Fibroblast of lung (primary cell): ENCODE measurements around the gene SLC28A3. TPM values are rescaled to one million over a fixed set of nuclear protein-coding genes. Genes with fewer than 3 reads are reported as not detected.
A peak's percentile ranks its signal among the peaks of the same experiment; 100 is the strongest.

Source experiments
- DNase-seq, 2 donors: peaks; one replicate each; pipeline versions ENCODE4 v3.0.0 to v3.0.0-alpha.2; 2010; ENCODE audit warnings: low read depth in 2 of 2
- H2AFZ ChIP-seq: 2 replicates; pipeline ENCODE4 v1.5.1; 2012; ENCODE audit warnings: low read length, control low read depth, inconsistent platforms
- H3K27ac ChIP-seq: 2 replicates; pipeline ENCODE4 v1.5.1; 2011; ENCODE audit warnings: low read length, control low read depth; ENCODE audit not compliant: insufficient read depth
- H3K27me3 ChIP-seq: 2 replicates; pipeline ENCODE4 v1.5.1; 2011; ENCODE audit warnings: mild to moderate bottlenecking, low read length; ENCODE audit not compliant: control insufficient read depth, insufficient read depth
- H3K36me3 ChIP-seq: 2 replicates; pipeline ENCODE4 v1.5.1; 2011; ENCODE audit warnings: low read length; ENCODE audit not compliant: control insufficient read depth, insufficient read depth
- H3K4me1 ChIP-seq: 2 replicates; pipeline ENCODE4 v1.5.1; 2011; ENCODE audit warnings: low read length; ENCODE audit not compliant: control insufficient read depth, insufficient read depth; ENCODE audit errors: extremely low read depth
- H3K4me2 ChIP-seq: 2 replicates; pipeline ENCODE4 v1.5.1; 2011; ENCODE audit warnings: low read length, control low read depth; ENCODE audit not compliant: insufficient read depth; ENCODE audit errors: extremely low read depth
- H3K4me3 ChIP-seq, 4 experiments: fragments of 200-600 bp in 1 of 4; sonication (generic) in 1 of 4; replicated peaks in 1 of 4; 2 replicates each; pipeline ENCODE4 v1.5.1; 2011 to 2016; ENCODE audit warnings: low read length in 4 of 4, low read depth in 3 of 4, mild to moderate bottlenecking in 3 of 4, control low read depth in 2 of 4, inconsistent platforms in 1 of 4, mixed read lengths in 1 of 4; ENCODE audit not compliant: insufficient read depth in 1 of 4; ENCODE audit errors: control extremely low read depth in 1 of 4
- H3K79me2 ChIP-seq: 2 replicates; pipeline ENCODE4 v1.5.1; 2012; ENCODE audit warnings: mild to moderate bottlenecking, low read length, inconsistent platforms; ENCODE audit not compliant: control insufficient read depth, insufficient read depth
- H3K9ac ChIP-seq: 2 replicates; pipeline ENCODE4 v1.5.1; 2011; ENCODE audit warnings: mild to moderate bottlenecking, low read length, control low read depth; ENCODE audit not compliant: insufficient read depth
- H3K9me3 ChIP-seq: 2 replicates; pipeline ENCODE4 v1.5.1; 2012; ENCODE audit warnings: low read depth, low read length; ENCODE audit not compliant: control insufficient read depth, insufficient read depth
- H4K20me1 ChIP-seq: 2 replicates; pipeline ENCODE4 v1.5.1; 2011; ENCODE audit warnings: low read length; ENCODE audit not compliant: control insufficient read depth, insufficient read depth; ENCODE audit errors: extremely low read depth
- EZH2 ChIP-seq: IDR thresholded peaks from 2 replicates; pipeline ENCODE4 v1.5.1; 2012; ENCODE audit warnings: low read length, control low read depth, mild to moderate bottlenecking; ENCODE audit errors: missing control alignments
- polyA plus RNA-seq, 2 donors: library from polyadenylated mRNA; depleted of rRNA in 1 of 2; stranded (reverse) in 1 of 2; unstranded in 1 of 2; fragments of >200 nt; gene quantifications; 2 replicates each; pipeline ENCODE4 v1.2.1, GENCODE V29; 2011 to 2012; ENCODE audit warnings: missing spikeins in 1 of 2
- total RNA-seq: library from RNA; depleted of rRNA; stranded (reverse); fragments of >200 nt; gene quantifications from 2 replicates; pipeline ENCODE4 v1.2.1, GENCODE V29; 2014
- TF ChIP-seq, protein P1 (sequence below), 2 donors: IDR thresholded peaks in 1 of 2; conservative IDR thresholded peaks in 1 of 2; 1 replicate in 1 of 2; 2 replicates in 1 of 2; pipeline ENCODE4 v1.5.1; 2011 to 2012; ENCODE audit warnings: low read length in 2 of 2, control low read depth in 1 of 2, inconsistent platforms in 1 of 2, low read depth in 1 of 2, mild to moderate bottlenecking in 1 of 2

The SLC28A3 gene
- total and polyA plus RNA-seq, 2 donors (not counting 1 experiment from before 2014, with no cell fraction given) = 0.17 to 0.75 TPM

DNA sequence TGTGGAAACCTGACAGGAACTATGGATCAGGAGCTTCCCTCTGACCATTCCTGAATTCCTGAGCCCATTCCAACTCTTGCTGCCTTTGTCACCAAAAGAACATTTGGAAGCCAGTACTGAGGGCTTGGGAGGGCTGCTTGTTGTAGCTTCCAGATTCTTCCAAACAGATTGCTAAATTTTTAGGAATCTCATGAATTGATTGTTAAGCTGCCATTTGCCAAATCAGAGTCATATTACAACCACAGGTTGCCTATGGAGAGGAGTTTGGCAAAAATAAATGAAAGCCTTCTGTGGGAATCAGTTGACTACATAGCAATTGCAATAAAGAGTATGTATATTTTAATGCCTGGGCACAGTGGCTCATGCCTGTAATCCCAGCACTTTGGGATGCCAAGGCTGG lies 39.2 kb upstream of the SLC28A3 start:
- Histone ChIP-seq H3K79me2 (no peaks in the 10 kb centered on the region), H3K4me1 (no peaks in the 10 kb centered on the region), H3K36me3 (no peaks in the 10 kb centered on the region), H3K4me3 (no peak overlapping the region), H3K9me3 (no peaks in the 10 kb centered on the region), H3K27me3 (no peaks in the 10 kb centered on the region), H3K27ac (no peak overlapping the region), H3K9ac (no peak overlapping the region), H3K4me2 (no peak overlapping the region), H4K20me1 (no peaks in the 10 kb centered on the region), H2AFZ (no peak overlapping the region)
- TF ChIP-seq EZH2 = no peak
- TF ChIP-seq, protein P1, sequence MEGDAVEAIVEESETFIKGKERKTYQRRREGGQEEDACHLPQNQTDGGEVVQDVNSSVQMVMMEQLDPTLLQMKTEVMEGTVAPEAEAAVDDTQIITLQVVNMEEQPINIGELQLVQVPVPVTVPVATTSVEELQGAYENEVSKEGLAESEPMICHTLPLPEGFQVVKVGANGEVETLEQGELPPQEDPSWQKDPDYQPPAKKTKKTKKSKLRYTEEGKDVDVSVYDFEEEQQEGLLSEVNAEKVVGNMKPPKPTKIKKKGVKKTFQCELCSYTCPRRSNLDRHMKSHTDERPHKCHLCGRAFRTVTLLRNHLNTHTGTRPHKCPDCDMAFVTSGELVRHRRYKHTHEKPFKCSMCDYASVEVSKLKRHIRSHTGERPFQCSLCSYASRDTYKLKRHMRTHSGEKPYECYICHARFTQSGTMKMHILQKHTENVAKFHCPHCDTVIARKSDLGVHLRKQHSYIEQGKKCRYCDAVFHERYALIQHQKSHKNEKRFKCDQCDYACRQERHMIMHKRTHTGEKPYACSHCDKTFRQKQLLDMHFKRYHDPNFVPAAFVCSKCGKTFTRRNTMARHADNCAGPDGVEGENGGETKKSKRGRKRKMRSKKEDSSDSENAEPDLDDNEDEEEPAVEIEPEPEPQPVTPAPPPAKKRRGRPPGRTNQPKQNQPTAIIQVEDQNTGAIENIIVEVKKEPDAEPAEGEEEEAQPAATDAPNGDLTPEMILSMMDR (conservative IDR thresholded peaks at IDR 0.05 in 1 of 2, IDR thresholded peaks at IDR 0.05 in 1 of 2; ENCODE audit: low read depth in 1 of 2, low read length in 2 of 2) = no peak
- DNase-seq = peak; percentile 19 to 30

DNA sequence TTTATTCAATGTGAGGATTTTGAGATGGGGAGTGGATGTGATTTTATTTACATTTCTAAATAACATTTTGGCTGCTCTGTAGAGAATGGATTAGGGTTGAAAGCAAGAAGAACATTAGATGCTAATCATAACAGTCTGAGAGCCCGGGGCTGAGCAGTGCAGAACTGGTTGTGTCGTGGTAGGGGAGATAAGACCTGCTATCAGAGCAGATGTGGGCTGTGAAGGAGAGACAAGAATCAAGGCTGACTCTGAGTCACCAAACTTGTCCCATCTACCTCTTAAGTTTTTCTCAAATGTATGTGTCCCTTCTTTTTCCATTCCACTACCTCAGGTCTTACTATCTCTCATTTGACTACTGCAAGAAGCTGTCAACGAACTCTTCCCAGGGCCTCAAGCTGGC lies 35.4 kb upstream of the SLC28A3 start:
- no peak overlapping the region for H3K4me2 ChIP-seq
- no peak overlapping the region for H3K9ac ChIP-seq
- no peaks in the 10 kb centered on the region for H3K4me1 ChIP-seq
- H2AFZ ChIP-seq = no peak overlapping the region
- H3K27ac ChIP-seq = no peak overlapping the region
- DNase-seq = no peak
- no peaks in the 10 kb centered on the region for H3K36me3 ChIP-seq
- no peaks in the 10 kb centered on the region for H3K27me3 ChIP-seq
- no peak for TF ChIP-seq EZH2
- TF ChIP-seq, protein P1 (conservative IDR thresholded peaks at IDR 0.05 in 1 of 2, IDR thresholded peaks at IDR 0.05 in 1 of 2; ENCODE audit: low read depth in 1 of 2, low read length in 2 of 2) = no peak
- no peak overlapping the region for H3K4me3 ChIP-seq
- H4K20me1 ChIP-seq = no peaks in the 10 kb centered on the region
- no peaks in the 10 kb centered on the region for H3K79me2 ChIP-seq
- no peaks in the 10 kb centered on the region for H3K9me3 ChIP-seq

DNA sequence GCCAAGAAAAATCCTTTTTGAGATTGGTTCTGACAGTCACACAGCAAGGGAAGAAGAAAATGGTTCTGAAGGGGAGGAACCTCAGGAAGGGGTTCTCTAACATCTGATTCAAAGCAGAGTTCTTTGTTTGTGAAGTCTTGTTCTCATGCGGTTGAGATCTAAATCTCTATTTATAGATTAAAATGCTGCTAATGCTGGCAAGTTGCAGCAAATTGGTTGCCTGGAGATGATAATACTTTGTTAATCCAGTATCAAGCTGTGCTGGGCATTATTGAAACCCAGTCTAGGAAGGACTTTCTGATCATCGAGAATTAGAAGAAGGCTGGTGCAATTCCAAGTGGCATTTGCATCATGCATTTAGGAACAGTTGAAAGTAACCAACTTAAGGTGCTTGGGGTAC lies 34.0 kb upstream of the SLC28A3 start:
- no peaks in the 10 kb centered on the region for H3K79me2 ChIP-seq
- no peaks in the 10 kb centered on the region for H3K27me3 ChIP-seq
- no peak overlapping the region for H2AFZ ChIP-seq
- no peak overlapping the region for H3K4me2 ChIP-seq
- H4K20me1 ChIP-seq = no peaks in the 10 kb centered on the region
- no peak overlapping the region for H3K27ac ChIP-seq
- H3K9ac ChIP-seq = no peak overlapping the region
- TF ChIP-seq, protein P1 (conservative IDR thresholded peaks at IDR 0.05 in 1 of 2, IDR thresholded peaks at IDR 0.05 in 1 of 2; ENCODE audit: low read depth in 1 of 2, low read length in 2 of 2) = no peak
- no peak for TF ChIP-seq EZH2
- no peak for DNase-seq
- no peak overlapping the region for H3K4me3 ChIP-seq
- H3K9me3 ChIP-seq = no peaks in the 10 kb centered on the region
- H3K36me3 ChIP-seq = no peaks in the 10 kb centered on the region
- no peaks in the 10 kb centered on the region for H3K4me1 ChIP-seq
